ENCODE results near the gene ADAM29.
"Not testable (repeated sequence)": the region's sequence is repeated elsewhere in the genome, so short reads cannot be mapped to it uniquely, and the experiment has no call there.

Gene ADAM29

DNA sequence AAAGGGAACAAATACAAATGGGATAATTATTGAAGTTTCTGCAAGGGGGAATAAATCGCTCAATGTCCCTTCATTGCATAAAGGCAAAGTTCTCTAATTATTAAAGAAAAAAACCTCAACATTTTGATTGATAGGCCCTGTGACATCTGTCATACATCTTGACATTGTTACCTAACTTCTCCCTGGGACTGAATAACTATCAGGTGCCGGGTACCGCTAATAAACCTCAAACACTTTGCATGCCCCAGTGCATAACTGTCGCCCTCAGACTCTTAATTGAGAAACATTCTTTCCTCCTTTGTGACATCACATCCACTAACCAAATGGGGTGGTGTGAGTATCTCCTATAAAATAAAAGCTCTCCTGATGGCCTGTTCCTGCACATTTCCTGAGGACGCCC, at the start of gene ADAM29:
ADAM29 (plus strand) TSS at position 301 of the 400 bp plus-strand sequence. CDS start 57,168 bp downstream, outside the sequence.
- DNase-seq (ENCODE audit: insufficient read length, low spot score) = no peak
- FAIRE-seq = no peak

DNA sequence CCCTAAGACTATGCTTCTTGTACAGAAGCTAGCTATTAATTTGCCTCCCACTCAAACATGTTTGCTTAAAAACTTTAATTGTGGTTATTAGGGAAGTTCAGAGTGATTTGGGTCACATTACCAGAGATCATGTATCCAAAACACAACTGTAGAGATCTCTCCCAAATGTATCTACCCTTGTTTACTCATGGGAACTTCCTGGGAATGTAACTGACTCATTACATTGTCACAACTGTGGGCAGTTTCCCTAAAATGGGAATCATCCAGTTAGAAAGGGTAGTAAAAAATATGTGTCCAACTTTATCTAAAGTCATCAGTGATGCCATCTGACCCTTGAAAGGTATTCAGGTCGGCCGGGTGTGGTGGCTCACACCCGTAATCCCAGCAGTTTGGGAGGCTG, 48.8 kb upstream of the ADAM29 start:
- no peak for FAIRE-seq
- DNase-seq (ENCODE audit: insufficient read length, low spot score) = no peak

DNA sequence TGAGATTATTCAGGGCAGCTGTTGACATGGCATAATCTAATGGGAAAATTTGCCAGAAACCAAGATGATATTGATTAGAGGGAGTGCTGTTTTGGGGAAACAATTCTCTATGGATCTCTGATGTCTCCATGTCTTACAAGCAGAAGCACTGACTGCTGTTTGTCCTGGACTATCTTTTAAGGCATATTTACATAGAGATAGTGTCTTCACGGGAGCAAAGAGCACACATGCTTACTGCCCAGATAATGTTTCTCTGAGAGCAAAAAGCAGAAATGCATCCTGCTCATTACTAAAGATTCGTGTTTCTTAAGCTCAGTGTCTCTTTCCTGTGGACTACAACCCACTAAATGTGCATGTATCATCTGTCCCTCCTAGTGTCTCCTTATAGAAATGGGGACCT, 47.8 kb upstream of the ADAM29 start:
- DNase-seq (ENCODE audit: insufficient read length, low spot score) (no peak), FAIRE-seq (no peak)

DNA sequence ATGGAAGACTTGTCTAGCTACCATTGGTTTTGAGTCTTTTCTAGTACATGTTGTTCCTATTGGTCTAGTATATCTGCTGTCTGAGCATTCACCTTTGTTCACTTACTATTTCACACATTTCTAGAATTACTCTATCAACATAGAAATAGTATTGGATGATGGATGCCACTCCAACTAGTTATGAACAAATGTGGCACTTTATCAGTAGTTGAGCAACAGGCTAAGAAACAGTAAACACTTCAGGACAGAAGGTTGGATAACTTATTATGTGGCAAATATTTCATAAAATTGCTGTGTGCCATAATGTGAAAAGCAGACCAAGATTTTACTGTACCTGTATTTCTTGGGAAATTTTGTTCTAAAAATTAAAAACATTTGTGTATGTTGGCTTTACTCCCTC, 46.8 kb upstream of the ADAM29 start:
- no peak for FAIRE-seq

DNA sequence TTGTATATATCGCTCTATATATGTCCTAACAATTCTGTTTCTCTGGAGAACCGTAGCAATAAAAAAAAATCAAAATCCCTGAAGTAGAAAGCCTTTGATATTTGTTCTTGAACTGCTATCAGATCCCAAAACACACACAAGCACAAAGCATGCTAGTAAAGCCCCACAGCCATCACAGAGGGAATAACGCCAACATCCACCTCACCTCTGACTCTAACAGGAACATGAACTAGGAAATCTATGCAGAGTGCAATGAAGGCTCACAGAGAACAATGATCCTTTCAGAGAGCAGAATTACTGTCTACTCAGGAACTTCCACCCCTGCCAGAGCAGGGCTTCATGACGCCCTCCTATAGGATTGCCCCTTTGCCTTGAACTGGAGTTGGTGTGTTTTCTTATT, 45.0 kb upstream of the ADAM29 start:
- FAIRE-seq; DNase-seq (ENCODE audit: insufficient read length, low spot score): not testable (repeated sequence)

More for the DNA sequence above, 46.8 kb upstream of the ADAM29 start:
- DNase-seq (ENCODE audit: insufficient read length, low spot score) = no peak

DNA sequence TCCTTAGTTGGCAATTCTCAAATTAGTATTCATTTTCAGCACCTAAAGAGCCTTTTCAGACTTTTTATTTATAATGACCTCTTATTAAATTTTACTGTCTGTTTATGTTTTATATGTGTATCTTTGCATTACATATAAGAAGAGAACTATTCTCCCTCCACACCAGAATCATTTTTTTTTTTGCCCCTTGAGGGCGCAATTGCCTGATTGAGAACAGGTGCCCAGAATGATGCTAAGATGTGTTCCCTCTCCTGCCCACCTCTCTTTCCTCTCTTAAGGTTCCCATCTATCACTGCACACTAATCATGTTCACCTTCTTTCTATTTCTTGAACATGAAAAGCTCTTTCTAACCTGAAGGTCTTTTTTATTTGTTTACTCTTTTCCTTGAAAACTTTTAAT, 44.2 kb upstream of the ADAM29 start:
- FAIRE-seq (peak; percentile 48), DNase-seq (ENCODE audit: insufficient read length, low spot score) (no peak)

DNA sequence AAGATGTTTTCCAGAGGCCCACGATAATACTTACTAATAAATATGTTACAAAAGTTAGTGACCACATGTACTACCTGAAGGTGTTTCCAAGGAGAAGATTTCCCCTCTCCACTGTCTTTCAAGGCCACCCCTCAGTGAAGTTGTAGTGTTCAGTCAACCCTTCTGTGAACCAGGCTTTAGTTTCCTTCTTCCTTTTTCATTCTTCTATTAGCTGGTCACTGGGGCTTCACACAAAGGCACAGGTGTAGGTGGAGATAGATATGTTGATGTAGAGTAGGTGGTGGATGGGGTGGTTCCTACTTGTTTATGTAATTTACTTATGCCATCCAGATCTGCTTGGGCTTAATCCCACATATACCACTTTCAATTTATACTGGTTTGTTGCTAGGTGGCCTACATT, 43.3 kb upstream of the ADAM29 start:
- FAIRE-seq = no peak
- DNase-seq (ENCODE audit: insufficient read length, low spot score) = no peak

DNA sequence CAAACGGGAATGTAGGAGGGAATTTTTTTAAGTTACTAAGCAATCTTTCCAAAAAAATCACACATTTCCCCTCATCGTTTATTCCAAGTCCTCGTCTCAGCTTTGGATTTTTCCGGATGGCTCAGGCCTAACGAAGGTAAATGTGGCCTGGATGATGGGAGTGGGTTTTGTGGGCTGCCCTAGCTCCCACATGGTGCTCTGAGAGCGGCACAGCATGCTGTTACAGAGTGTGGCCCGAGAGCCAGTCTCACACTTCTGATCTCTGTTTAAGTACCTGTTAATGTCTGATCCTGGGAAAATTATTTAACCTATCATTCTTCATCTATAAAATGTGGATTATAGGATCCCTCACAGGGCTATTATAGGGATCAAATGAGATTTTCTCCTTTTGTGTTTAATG, 38.2 kb upstream of the ADAM29 start:
- no peak for DNase-seq (ENCODE audit: insufficient read length, low spot score)
- no peak for FAIRE-seq

DNA sequence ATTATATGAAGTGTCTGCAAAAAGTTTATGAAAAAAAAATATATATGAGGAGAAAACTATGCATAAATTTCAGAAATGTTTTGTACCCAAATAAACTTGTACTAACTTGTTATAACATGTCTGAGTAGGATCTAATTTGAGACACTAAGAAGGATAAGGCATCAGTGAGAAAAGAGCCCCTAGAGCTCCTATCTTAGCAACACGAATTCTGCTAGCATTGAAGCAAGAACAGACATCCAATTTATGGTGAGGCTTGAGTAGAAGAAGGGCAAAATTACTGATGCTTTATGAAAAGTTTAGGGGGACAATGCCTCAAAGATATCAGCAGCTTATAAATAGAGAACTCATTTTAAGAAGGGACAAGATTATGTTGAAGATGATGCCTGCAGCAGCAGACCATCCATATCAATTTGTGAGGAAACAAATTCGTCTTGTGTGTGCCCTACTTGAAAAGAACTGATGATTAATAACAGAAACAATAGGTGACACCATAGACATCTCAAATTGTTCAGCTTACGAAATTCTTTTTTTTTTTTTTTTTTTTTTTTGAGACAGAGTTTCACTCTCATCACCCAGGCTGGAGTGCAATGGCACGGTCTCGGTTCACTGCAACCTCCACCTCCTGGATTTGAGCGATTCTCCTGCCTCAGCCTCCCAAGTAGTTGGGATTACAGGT, 35.7 kb upstream of the ADAM29 start:
- DNase-seq (ENCODE audit: insufficient read length, low spot score) (no peak), FAIRE-seq (no peak)

DNA sequence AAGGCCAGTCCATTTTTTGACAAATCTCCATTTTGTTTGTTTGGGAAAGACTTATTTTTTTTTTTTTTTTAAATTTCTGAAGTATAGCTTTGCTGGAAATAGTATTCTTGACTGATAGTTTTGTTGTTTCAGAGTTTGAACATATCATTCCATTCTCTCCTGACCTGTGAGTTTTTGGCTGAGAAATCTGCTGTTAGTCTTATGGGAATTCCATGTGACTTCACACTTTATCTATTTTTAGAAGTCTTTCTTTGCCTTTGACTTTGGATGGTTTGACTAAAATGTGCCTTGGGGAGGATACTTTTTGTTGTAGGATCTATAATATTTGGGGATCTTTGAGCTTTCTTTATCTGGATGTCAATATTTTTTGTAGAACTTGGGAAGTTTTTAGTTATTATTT, 10.7 kb upstream of the ADAM29 start:
- no peak for FAIRE-seq
- DNase-seq (ENCODE audit: insufficient read length, low spot score) = no peak

DNA sequence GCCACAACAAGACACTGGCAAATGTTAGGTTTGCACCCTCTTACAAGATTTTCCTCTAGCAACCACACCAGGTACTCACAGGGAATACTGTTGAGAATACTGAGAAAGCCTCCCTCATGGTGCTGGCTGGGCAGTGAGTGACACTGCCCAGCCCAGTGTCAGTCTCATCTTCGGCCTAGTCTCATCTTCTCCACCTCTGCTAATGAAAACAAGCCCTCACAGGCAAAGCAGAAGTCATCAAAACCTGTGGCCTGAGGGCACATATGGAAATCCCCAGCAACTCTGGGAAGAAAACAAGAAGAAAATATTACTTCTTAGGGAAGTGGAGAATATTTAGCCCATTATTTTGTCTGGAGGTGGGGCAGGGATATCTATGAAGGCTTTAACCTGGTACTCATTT, 7.9 kb upstream of the ADAM29 start:
- DNase-seq (ENCODE audit: insufficient read length, low spot score) (no peak), FAIRE-seq (no peak)

DNA sequence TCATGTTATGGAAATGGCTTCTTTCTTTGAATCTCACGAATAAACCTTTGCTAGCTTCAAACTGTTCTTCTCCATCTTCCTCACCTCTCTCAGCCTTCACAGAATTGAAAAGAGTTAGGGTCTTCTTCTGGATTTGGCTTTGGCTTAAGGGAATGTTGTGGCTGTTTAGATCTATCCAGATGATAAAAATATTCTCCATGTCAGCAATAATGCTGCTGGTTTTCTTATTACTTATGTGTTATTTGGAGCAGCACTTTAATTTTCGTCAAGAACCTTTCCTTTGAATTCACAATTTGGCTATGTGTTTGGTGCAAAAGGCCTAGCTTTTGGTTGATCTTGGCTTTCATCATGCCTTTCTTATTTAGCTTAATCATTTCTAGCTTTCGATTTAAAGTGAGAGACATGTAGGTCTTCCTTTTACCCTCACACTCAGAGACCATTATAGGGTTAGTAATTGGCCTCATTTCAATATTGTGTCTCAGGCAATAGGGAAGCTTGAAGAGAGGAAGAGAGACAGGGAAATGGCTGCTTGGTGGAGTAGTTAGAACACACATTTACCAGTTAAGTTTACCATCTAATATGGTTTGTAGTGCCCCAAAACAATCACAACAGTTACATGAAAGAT, 5.1 kb upstream of the ADAM29 start:
- no peak for FAIRE-seq

DNA sequence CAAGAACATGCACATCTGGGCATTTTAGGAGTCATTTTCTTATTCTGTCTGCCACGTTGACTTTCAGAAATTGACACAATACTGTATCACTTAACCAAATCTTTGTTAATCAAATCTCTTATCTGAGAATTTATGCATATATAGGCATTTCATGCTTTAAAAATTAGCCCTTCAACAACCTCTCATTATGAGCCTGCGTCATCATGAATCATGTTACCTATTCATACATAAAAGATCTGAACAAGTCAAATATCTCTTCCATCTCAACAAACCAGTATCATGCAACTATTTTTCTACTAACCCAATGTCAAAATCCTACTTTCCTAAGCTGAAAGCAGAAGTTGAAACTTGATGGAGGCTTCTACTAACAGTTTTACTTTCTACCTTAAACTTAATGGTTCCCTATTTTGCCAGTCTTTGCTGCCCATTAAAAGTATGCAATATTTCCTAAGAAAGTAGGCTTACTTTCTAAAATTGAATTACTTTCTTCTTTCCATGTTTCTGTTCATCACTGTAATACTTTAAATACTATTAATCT, 1.8 kb downstream of the ADAM29 start:
- DNase-seq (ENCODE audit: insufficient read length, low spot score) = no peak
- FAIRE-seq = no peak

More for the DNA sequence above, 5.1 kb upstream of the ADAM29 start:
- DNase-seq (ENCODE audit: insufficient read length, low spot score) = no peak

DNA sequence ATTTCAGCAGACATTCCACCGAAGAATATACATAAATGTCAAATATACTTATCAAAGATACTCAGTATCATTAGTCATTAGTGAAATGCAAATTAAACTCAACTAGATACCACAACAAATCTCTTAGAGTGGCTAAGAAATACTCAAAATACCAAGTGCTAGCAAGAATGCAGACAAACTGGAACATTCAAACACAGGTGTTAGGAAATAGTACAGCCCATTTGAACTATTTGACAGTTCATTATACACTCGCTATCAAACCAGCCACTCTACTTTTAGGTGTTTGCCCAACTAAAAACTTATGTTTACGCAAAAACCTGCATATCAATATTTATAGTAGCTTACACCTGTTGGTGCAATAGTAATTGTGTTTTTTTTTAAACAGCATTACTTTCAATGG, 8.8 kb downstream of the ADAM29 start:
- no peak for DNase-seq (ENCODE audit: insufficient read length, low spot score)
- FAIRE-seq = no peak

DNA sequence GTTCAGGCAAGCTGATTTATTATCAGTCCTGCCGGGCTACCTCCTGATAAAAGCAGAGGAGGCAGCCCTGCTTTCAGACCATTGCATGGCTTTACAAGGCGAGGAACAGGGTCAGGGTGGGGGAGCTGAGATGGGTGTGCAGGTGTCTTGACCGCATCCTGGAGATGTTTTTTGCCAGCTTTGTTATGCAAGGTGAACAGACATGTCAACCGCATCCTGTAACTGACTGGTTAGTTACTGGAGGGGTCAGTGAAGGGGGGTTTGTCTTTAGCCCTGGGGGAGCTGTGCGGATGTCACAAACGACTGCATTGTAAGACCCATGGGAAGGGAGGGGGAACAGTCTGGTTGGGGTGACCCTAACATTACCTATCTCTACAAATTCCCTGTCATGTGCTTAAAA, 10.0 kb downstream of the ADAM29 start:
- FAIRE-seq = no peak
- no peak for DNase-seq (ENCODE audit: insufficient read length, low spot score)

DNA sequence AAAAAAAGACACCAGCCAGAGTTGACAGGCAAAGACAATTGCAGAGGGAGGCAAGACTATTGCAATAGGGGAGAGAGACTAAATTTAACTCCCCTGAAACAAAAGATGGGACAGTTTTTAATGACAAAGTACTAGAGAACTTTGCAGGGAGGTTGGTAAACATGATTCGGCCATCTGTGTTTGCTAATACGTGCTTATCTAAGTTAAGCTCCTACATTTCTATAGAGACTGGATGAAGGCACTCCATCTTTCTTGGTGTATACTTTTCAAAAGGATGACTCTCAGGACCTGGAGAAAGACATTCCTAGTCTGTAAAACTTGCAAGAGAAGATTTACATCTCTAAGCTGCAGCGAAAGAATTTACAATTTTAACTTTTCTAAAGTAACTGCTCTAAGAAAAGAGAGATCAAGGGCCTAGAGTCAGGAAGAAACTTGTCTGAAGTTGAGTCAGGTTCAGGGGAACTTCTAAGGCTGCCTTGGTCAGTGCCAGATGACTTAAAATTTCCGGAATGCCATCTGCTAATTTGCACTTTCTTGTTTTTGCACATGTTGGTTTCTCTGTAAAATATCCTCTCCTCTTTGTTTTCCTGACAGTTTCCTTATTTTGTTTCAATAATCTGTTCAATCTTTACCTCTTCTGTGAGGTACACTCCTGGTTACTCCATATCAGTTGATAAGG, 10.6 kb downstream of the ADAM29 start:
- DNase-seq (ENCODE audit: insufficient read length, low spot score) (no peak), FAIRE-seq (no peak)

DNA sequence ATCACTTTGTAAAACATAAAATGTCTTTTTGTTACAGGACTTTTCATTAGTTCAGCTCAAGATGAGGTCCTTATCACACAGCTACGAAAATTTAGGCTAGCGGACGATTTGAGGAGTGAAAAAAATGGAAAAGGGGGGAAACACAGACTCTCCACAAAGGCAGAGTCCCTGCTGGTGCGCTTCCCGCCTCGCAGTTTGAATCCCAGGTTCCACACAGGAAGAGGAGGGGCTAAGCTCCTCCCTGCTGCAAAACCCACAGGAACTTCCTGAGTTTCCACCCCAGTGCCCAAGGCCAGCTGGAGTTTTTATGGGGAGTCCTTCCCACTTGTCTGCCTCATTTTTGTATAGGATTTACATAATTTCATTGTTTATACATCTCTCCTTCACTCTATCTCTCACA, 11.2 kb downstream of the ADAM29 start:
- FAIRE-seq (no peak), DNase-seq (ENCODE audit: insufficient read length, low spot score) (no peak)

DNA sequence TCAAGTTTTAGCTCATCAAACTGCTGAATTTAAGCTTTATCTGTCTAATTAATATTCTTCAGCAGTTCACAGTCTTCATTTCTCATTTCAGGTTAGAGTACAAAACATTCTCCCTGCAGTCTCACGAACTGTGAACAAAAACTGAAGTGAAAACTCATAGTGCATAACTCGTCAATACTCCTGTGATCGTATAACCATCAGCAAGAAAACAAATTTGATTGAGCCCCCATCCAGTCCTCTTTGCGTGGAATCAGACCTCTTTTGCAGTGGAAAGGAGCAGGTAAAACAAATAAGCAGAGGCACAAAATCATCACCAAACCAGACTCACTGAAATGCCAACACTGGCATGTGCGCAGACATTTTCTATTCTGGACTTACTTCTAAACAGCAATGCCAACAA, 12.7 kb downstream of the ADAM29 start:
- no peak for FAIRE-seq
- no peak for DNase-seq (ENCODE audit: insufficient read length, low spot score)

DNA sequence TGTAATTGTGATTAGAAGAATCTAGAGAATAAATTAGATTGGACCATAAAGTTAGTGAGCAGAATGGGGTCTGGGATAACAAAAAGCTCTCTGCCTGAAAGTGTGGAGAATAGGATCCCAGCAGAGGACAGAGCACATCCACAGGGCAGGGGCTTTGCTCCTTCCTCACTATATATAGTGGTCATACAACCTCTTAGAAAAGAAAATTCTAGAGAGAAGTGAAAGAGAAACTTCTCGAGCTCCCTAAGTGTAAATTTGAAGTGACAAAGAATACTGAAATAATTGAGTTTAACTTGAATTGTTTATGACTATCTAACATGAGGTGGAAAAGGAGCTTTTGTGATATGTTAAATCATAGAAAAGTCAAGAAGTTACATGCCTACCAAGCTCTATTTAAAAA, 14.9 kb downstream of the ADAM29 start:
- FAIRE-seq (no peak), DNase-seq (ENCODE audit: insufficient read length, low spot score) (no peak)

DNA sequence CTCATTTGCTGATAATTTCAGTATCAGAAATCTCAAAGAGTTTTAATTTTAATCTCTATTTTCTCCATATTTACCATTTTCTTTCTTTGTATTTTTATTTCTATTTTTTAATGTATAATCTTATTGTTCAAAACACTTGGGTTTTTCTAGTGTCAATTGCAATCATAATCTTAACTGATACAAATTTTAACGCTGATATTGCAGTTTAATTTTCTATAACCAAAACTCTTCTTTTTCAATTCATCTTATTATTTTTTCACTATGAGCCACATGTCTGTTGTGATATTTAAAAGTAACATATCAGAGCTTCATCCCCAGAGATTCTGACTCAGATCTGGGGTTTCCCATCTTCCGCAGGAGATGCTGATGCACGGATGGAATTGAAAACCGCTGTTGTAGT, 16.2 kb downstream of the ADAM29 start:
- DNase-seq (ENCODE audit: insufficient read length, low spot score) (no peak), FAIRE-seq (no peak)

DNA sequence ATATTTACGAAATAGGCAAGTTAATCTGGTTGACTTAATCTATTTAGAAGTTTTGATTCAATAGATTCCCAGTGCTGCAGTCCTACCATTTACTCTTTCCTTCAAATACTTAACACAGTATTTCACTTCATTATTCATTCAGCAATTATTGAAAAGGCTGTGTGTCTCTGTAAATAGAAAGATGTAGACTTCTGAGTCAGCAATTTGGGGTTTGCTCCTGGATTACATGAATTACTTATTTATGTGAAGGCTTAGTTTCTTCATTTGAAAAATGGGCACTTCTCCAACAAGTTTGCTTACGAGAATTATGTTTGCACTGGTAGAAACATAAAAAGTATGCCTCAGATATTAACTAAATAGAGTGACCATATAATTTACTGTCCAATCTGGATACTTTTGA, 17.4 kb downstream of the ADAM29 start:
- FAIRE-seq = no peak
- no peak for DNase-seq (ENCODE audit: insufficient read length, low spot score)

DNA sequence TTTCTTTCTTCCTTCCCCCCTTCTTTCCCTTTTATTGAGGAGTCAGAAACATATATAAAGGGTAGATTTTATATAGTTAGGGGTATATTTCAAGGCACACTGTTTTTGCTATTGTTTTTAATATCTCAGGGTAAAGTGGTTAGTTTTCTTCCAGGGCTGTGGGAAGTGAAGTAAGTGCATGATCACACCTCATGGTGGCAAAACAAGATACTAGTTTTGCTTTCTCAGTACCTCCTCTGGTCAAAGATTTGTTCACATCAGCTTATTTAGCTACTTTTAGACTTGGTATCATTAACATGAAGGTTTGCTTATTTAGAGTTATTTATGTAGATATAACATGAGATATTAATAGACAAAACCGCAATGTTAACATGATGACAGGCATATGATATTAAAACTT, 21.8 kb downstream of the ADAM29 start:
- FAIRE-seq (no peak), DNase-seq (ENCODE audit: insufficient read length, low spot score) (no peak)
